K562 (cell line): ENCODE data around the gene TRNAU1AP. TPM values are rescaled to one million over a fixed set of nuclear protein-coding genes. Genes with fewer than 3 reads are reported as not detected.

Source experiments
- ATAC-seq: fragments of 200-7000 bp; cut with Tn5 transposase; 3 replicates; pipeline ENCODE4 v1.9.1; 2020; ENCODE audit warnings: moderate library complexity
- BruUV-seq: library from RNA; stranded (reverse); fragments of 400-500 nt; replicated peaks from 2 replicates; lab custom pipeline; 2021; lab: Mats Ljungman, UMichigan
- CTCF ChIA-PET: fragments of 300-600 bp; formaldehyde crosslinking; extraction: SDS; loops from one replicate; lab custom pipeline; 2021; ENCODE audit warnings: low intra/inter-chr PET ratio; lab: Yijun Ruan, JAX
- POLR2A ChIA-PET: fragments of 300-600, 350-650 bp; sonication (Branson Sonifier 250); formaldehyde crosslinking; extraction: SDS; loops from one replicate; lab custom pipeline; 2021; ENCODE audit warnings: antibody characterized with exemption, inconsistent platforms; lab: Yijun Ruan, JAX
- DNase-seq, 4 experiments: peaks; one replicate each; pipeline versions ENCODE4 v3.0.0 to v3.0.0-alpha.2; 2011 to 2018; ENCODE audit warnings: low spot score in 3 of 4, mixed read lengths in 3 of 4; ENCODE audit errors: extremely low read depth in 1 of 4
- FAIRE-seq: peaks from 2 replicates; lab custom pipeline; 2011; peaks lifted over from hg19 to GRCh38; lab: Jason Lieb, UNC
- H2AFZ ChIP-seq: 2 replicates; pipeline ENCODE4 v1.6.0; 2011; ENCODE audit warnings: low read depth, low read length, control low read depth, inconsistent platforms
- H3K27ac ChIP-seq: fragments of 200-600 bp; 3 replicates; pipeline ENCODE4 v1.8.0; 2011; ENCODE audit warnings: low read depth, mild to moderate bottlenecking, control low read depth, inconsistent platforms, low read length, moderate library complexity, mixed read lengths; ENCODE audit errors: extremely low read depth
- H3K27me3 ChIP-seq, 2 experiments: fragments of 300-600 bp in 1 of 2; 2 replicates in 1 of 2; 3 replicates in 1 of 2; pipeline versions ENCODE4 v1.6.0 to v1.8.0; 2011; ENCODE audit warnings: inconsistent platforms in 2 of 2, low read length in 2 of 2, mild to moderate bottlenecking in 1 of 2, mixed read lengths in 1 of 2, moderate library complexity in 1 of 2; ENCODE audit not compliant: control insufficient read depth in 2 of 2, insufficient read depth in 2 of 2
- H3K36me3 ChIP-seq: fragments of 300-600 bp; 3 replicates; pipeline ENCODE4 v1.8.0; 2011; ENCODE audit warnings: mild to moderate bottlenecking, low read length, inconsistent platforms; ENCODE audit not compliant: control insufficient read depth, insufficient read depth
- H3K4me1 ChIP-seq, 2 experiments: fragments of 200-600 bp in 1 of 2; replicated peaks in 1 of 2; 2 replicates in 1 of 2; 3 replicates in 1 of 2; pipeline versions ENCODE4 v1.5.1 to v1.8.0; 2011; ENCODE audit warnings: inconsistent platforms in 2 of 2, low read length in 2 of 2, mild to moderate bottlenecking in 1 of 2, mixed read lengths in 1 of 2, moderate library complexity in 1 of 2; ENCODE audit not compliant: control insufficient read depth in 2 of 2, insufficient read depth in 2 of 2
- H3K4me2 ChIP-seq: 2 replicates; pipeline ENCODE4 v1.6.1; 2011; ENCODE audit warnings: low read length, control low read depth, inconsistent platforms, mixed read lengths; ENCODE audit not compliant: insufficient read depth
- H3K4me3 ChIP-seq: fragments of 200-600 bp; sonication (generic), shearing (Covaris generic); 2 replicates; pipeline ENCODE4 v1.5.1; 2016; ENCODE audit warnings: control low read depth, inconsistent platforms
- H3K79me2 ChIP-seq: fragments of 200-600 bp; 3 replicates; pipeline ENCODE4 v1.8.0; 2011; ENCODE audit warnings: low read length, inconsistent platforms; ENCODE audit not compliant: control insufficient read depth, insufficient read depth
- H3K9ac ChIP-seq, 2 experiments: 2 replicates each; pipeline versions ENCODE4 v1.6.0 to v1.6.1; 2011; ENCODE audit warnings: low read depth in 2 of 2, low read length in 2 of 2, control low read depth in 1 of 2, inconsistent platforms in 1 of 2, mild to moderate bottlenecking in 1 of 2, mixed read lengths in 1 of 2; ENCODE audit not compliant: insufficient read depth in 1 of 2
- H3K9me1 ChIP-seq: one replicate; pipeline ENCODE4 v1.6.0; 2011; ENCODE audit warnings: inconsistent platforms, mild to moderate bottlenecking, low read length, moderate library complexity; ENCODE audit not compliant: control insufficient read depth, insufficient read depth
- H3K9me3 ChIP-seq: replicated peaks from 2 replicates; pipeline ENCODE4 v1.5.1; 2011; ENCODE audit warnings: low read depth, low read length, inconsistent platforms; ENCODE audit not compliant: control insufficient read depth, insufficient read depth
- H4K20me1 ChIP-seq: replicated peaks from 2 replicates; pipeline ENCODE4 v1.6.1; 2011; ENCODE audit warnings: low read length, inconsistent platforms, mixed read lengths; ENCODE audit not compliant: control insufficient read depth, insufficient read depth
- ARID3A ChIP-seq: IDR thresholded peaks from 2 replicates; pipeline ENCODE4 v1.6.1; 2012; ENCODE audit warnings: low read depth, low read length, improper control_type of control experiment, borderline replicate concordance
- CREB3L1 ChIP-seq: fragments of 450-650 bp; IDR thresholded peaks from 2 replicates; pipeline ENCODE4 v1.6.1; 2014; ENCODE audit warnings: low read depth, mild to moderate bottlenecking, moderate library complexity, borderline replicate concordance
- FOXM1 ChIP-seq, 2 experiments: fragments of 450-650 bp in 1 of 2; sonication (generic) in 1 of 2; formaldehyde crosslinking in 1 of 2; IDR thresholded peaks; 2 replicates each; pipeline versions ENCODE4 v1.6.1 to v1.9.0; 2017 to 2022; ENCODE audit warnings: low read depth in 2 of 2, mild to moderate bottlenecking in 2 of 2, missing genetic modification reagents in 1 of 2, moderate library complexity in 1 of 2
- HLTF ChIP-seq: fragments of 450-650 bp; IDR thresholded peaks from 2 replicates; pipeline ENCODE4 v1.6.1; 2016
- HOMEZ ChIP-seq: fragments of 250-450 bp; sonication (Bioruptor Pico); IDR thresholded peaks from 2 replicates; pipeline ENCODE4 v1.4.0; 2020; ENCODE audit warnings: mild to moderate bottlenecking, moderate library complexity
- TBP ChIP-seq: optimal IDR thresholded peaks from 2 replicates; pipeline ENCODE3; 2011; ENCODE audit warnings: low read depth, low read length, improper control_type of control experiment
- ZNF253 ChIP-seq: fragments of 250-450 bp; sonication (Bioruptor Pico); conservative IDR thresholded peaks from 2 replicates; pipeline ENCODE4 v1.6.1; 2021; ENCODE audit warnings: mild to moderate bottlenecking
- ZNF408 ChIP-seq: fragments of 250-450 bp; sonication (Bioruptor Pico); IDR thresholded peaks from 2 replicates; pipeline ENCODE4 v1.4.0; 2020; ENCODE audit warnings: low read depth, mild to moderate bottlenecking, moderate library complexity
- WGBS: fragments of 100-300 bp; shearing (Covaris generic); methylation state at CpG from one replicate; pipeline ENCODE4 v1.1.6; 2016; ENCODE audit warnings: low coverage, mixed read lengths; ENCODE audit not compliant: insufficient coverage; ENCODE audit errors: missing lambda C conversion rate; 5-methylcytosine and 5-hydroxymethylcytosine counted together
- in situ Hi-C: fragments of 300-500 bp; cut with MboI; formaldehyde crosslinking; loops from 4 replicates; pipeline ENCODE4 v1.15.0; 2018; ENCODE audit warnings: inconsistent platforms, mixed read lengths
- intact Hi-C: fragments of 100-400 bp; cut with micrococcal nuclease; formaldehyde crosslinking; loops from 2 replicates; pipeline ENCODE4 v1.14.2; 2022
- polyA plus RNA-seq, 8 experiments: library from polyadenylated mRNA; depleted of rRNA in 4 of 8; stranded (reverse) in 5 of 8; unstranded in 3 of 8; fragments of >200 nt; fragmentation: Nextera tagmentation in 2 of 8; fragmentation: Illumina TruSeq in 1 of 8; extraction: Ambion mirVana in 2 of 8; extraction: Trizol in 1 of 8; gene quantifications; 2 replicates each; pipeline versions ENCODE4 v1.2.1 to v1.2.3, GENCODE V29; 2011 to 2014; ENCODE audit warnings: inconsistent platforms in 1 of 8, missing spikeins in 1 of 8
- total RNA-seq, 7 experiments: library from RNA; depleted of rRNA in 6 of 7; stranded (reverse); fragments of >200 nt in 6 of 7; fragmentation: Illumina TruSeq in 2 of 7; extraction: Trizol in 2 of 7; gene quantifications; 2 replicates each; pipeline versions ENCODE4 v1.2.1 to v1.2.3, GENCODE V29; 2011 to 2021; ENCODE audit warnings: low replicate concordance in 1 of 7

The TRNAU1AP gene
- total and polyA plus RNA-seq, 9 of the 15 experiments (the other 6 are each of a cell fraction or from before 2014, with no cell fraction given) = 34.9 to 110 (median 46.3) TPM

DNA sequence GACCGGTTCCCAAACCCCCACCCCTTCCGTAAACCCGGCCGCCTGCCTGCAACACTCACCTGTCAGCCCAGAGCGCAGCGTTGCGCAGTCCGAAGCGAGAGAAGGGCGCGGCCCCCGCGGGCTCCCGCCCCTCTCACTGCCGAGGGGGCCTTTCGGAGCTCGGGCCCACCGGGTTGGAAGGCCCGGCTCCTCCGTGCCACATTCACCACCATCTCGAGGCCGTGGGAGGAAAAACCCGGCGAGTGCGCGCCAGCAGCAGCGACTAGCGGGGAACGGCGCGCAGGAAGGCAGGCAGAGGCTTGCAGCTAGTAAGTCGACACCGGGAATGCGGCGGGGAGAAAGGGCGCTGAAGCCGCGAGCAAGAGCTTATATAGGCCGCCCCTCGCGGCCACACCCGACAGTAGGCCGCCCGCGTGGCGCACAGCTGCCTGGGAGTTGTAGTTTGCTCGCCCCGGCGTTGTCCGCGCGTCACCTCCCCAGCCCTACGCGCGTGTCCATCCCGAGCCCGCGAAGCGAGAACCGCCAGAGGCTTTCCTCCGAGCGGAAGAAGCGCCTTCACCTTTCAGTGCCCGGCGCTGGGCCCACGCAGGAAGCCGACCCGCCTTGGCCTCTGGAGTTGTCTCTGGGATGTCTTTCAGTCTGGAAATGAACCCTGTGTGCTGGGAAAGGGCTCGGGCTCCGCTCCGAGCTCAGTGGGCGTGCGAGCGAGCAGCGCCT is 28.8 kb downstream of the TRNAU1AP start:
- H3K4me3 ChIP-seq = peak overlapping the region; percentile 81
- intact Hi-C loops (loop anchor here (1.0 to 2.0 kb wide), 3 partner anchors 61 to 67 kb away; partner anchors contain the start of gene RNU11), in situ Hi-C loops (no loop called here)
- ATAC-seq = peak; percentile 92
- H3K27ac ChIP-seq = peak overlapping the region; percentile 81
- peak; percentile 93 to 99 (median 96) for DNase-seq
- peaks cover 11% of the 10 kb centered on the region for H3K9me1 ChIP-seq
- peak overlapping the region; percentile 83 to 97 for H3K9ac ChIP-seq
- H3K27me3 ChIP-seq = no peaks in the 10 kb centered on the region
- peaks cover 18 to 24% of the 10 kb centered on the region in 2 experiments; a peak in 4 of 5 replicates for H3K4me1 ChIP-seq
- CTCF ChIA-PET = interaction anchor here (0.8 kb wide), 1 partner anchor 64 kb away, joined by 3 read pairs; no protein-coding TSS in a partner anchor
- peak; percentile 71 for FAIRE-seq
- H3K4me2 ChIP-seq = peak overlapping the region; percentile 97
- no peaks in the 10 kb centered on the region for H3K9me3 ChIP-seq
- peak overlapping the region; percentile 75 for H2AFZ ChIP-seq
- H3K79me2 ChIP-seq = peaks cover 42% of the 10 kb centered on the region
- no TSS peak for BruUV-seq
- H3K36me3 ChIP-seq = peaks cover 47% of the 10 kb centered on the region
- POLR2A ChIA-PET = interaction anchor here (0.6 to 7.5 kb wide), 109 partner anchors 7 to 1216 kb away, joined by 3 to 201 read pairs (median 5); partner anchors contain the start of genes ATP5IF1, EYA3, GMEB1 and MED18
- WGBS = under 1% methylated on average over 73 of the region's 75 CpGs
- peaks cover 33% of the 10 kb centered on the region for H4K20me1 ChIP-seq
- no peak for TF ChIP-seq ZNF253
- no peak for TF ChIP-seq ZNF408 (CRISPR knock-in tag)
- peak; percentile 15; the same call in 1 of the 2 replicates for TF ChIP-seq ARID3A
- peak; percentile 67; the same call in 1 of the 2 replicates for TF ChIP-seq HLTF
- no peak for TF ChIP-seq TBP
- no peak for TF ChIP-seq HOMEZ (CRISPR knock-in tag)
- peak; percentile 87 for TF ChIP-seq CREB3L1
- TF ChIP-seq FOXM1 (IDR thresholded peaks at IDR 0.05; ENCODE audit: low read depth) = no peak
- peak; percentile 42; the same call in 1 of the 2 replicates for TF ChIP-seq FOXM1 (CRISPR knock-in tag; IDR thresholded peaks at IDR 0.05; ENCODE audit: low read depth)
